Gastroesophageal sphincter (tissue), 4 donors: ENCODE measurements around the gene TRAPPC2L. TPM values are rescaled to one million over a fixed set of nuclear protein-coding genes. Genes with fewer than 3 reads are reported as not detected.

Experiments used
- ATAC-seq: fragments of 150-250 bp; one replicate; pipeline ENCODE4 v1.9.1; 2016; ENCODE audit warnings: mild to moderate bottlenecking, moderate library complexity
- H3K27ac ChIP-seq, 4 donors: fragments of 200-600 bp; sonication (generic) in 3 of 4; 1 replicate in 3 of 4; 2 replicates in 1 of 4; pipeline ENCODE4 v1.5.1; 2016 to 2019
- H3K27me3 ChIP-seq: fragments of 200-600 bp; sonication (generic); one replicate; pipeline ENCODE4 v1.5.1; 2019
- H3K36me3 ChIP-seq, 2 donors: fragments of 200-600 bp; sonication (generic); one replicate each; pipeline ENCODE4 v1.5.1; 2019; ENCODE audit warnings: control low read depth in 1 of 2
- H3K4me1 ChIP-seq, 3 donors: fragments of 200-600 bp; sonication (generic); 1 replicate in 2 of 3; 2 replicates in 1 of 3; pipeline ENCODE4 v1.5.1; 2016 to 2019; ENCODE audit warnings: control low read depth in 2 of 3
- H3K4me3 ChIP-seq, 2 donors: fragments of 200-600 bp; sonication (generic); one replicate each; pipeline ENCODE4 v1.5.1; 2019; ENCODE audit warnings: mild to moderate bottlenecking in 1 of 2, moderate library complexity in 1 of 2
- H3K9me3 ChIP-seq, 3 donors: fragments of 200-600 bp; sonication (generic); one replicate each; pipeline ENCODE4 v1.5.1; 2017 to 2019; ENCODE audit warnings: control low read depth in 2 of 3
- CTCF ChIP-seq, 4 experiments: fragments of 200-600 bp in 2 of 4; fragments of 450-650 bp in 2 of 4; sonication (generic) in 1 of 4; IDR thresholded peaks; one replicate each; pipeline ENCODE4 v1.5.1; 2017 to 2019; ENCODE audit warnings: antibody characterized with exemption in 4 of 4, mild to moderate bottlenecking in 2 of 4, moderate library complexity in 2 of 4
- EP300 ChIP-seq: sonication (generic); formaldehyde crosslinking; IDR thresholded peaks from one replicate; pipeline ENCODE4 v1.6.1; 2017; ENCODE audit warnings: antibody characterized with exemption, mild to moderate bottlenecking
- POLR2A ChIP-seq, 2 donors: fragments of 450-650 bp; IDR thresholded peaks; one replicate each; pipeline ENCODE4 v1.6.1; 2017; ENCODE audit warnings: antibody characterized with exemption in 2 of 2, mild to moderate bottlenecking in 2 of 2, moderate library complexity in 1 of 2
- POLR2AphosphoS5 ChIP-seq: sonication (generic); formaldehyde crosslinking; IDR thresholded peaks from one replicate; pipeline ENCODE4 v1.6.1; 2017; ENCODE audit warnings: antibody characterized with exemption
- WGBS, 2 donors: methylation state at CpG; one replicate each; pipeline ENCODE4 v1.1.5; 2018; ENCODE audit warnings: low coverage in 1 of 2; 5-methylcytosine and 5-hydroxymethylcytosine counted together
- total RNA-seq, 4 donors: library from RNA; depleted of rRNA; stranded (reverse); fragments of >200 nt; gene quantifications; one replicate each; pipeline ENCODE4 v1.1.0, GENCODE V29; 2016

The TRAPPC2L gene
- total RNA-seq, 4 donors from 2014 or later = 18.7 to 40.0 (median 21.5) TPM

- Histone ChIP-seq H3K27ac (no peak overlapping the region), H3K9me3 (no peaks in the 10 kb centered on the region), H3K4me1 (peaks cover 0 to 3% (median 0%) of the 10 kb centered on the region in 3 donors), H3K36me3 (peaks cover 0 to 54% of the 10 kb centered on the region in 2 donors), H3K4me3 (no peak overlapping the region), H3K27me3 (no peaks in the 10 kb centered on the region)
- 73% methylated on average over 5 of the region's 21 CpGs; no CpG with 5 or more reads in 1 of the 2 donors for WGBS, 2 donors
- TF ChIP-seq CTCF (IDR thresholded peaks at IDR 0.05) (no peak), POLR2AphosphoS5 (no peak), EP300 (no peak), POLR2A (IDR thresholded peaks at IDR 0.05) (no peak)
- no peak for ATAC-seq
These were observed 8.4 kb upstream of the TRAPPC2L start for GRCh38 chr16:88848557-88848956.

- ATAC-seq = no peak
- H3K27me3 ChIP-seq = no peaks in the 10 kb centered on the region
- peaks cover 0 to 56% of the 10 kb centered on the region in 2 donors for H3K36me3 ChIP-seq
- no peak overlapping the region for H3K4me3 ChIP-seq
- no peaks in the 10 kb centered on the region for H3K9me3 ChIP-seq
- peaks cover 0 to 24% (median 4%) of the 10 kb centered on the region in 3 donors for H3K4me1 ChIP-seq
- no peak overlapping the region for H3K27ac ChIP-seq
- TF ChIP-seq CTCF (IDR thresholded peaks at IDR 0.05) (no peak), POLR2A (IDR thresholded peaks at IDR 0.05) (no peak), POLR2AphosphoS5 (no peak), EP300 (no peak)
- WGBS, 2 donors = 83 to 94% methylated on average over 9 to 13 of the region's 33 CpGs
These were observed 6.3 kb upstream of the TRAPPC2L start for GRCh38 chr16:88850531-88851199.

GRCh38 chr16:88851616-88852015 lies 5.3 kb upstream of the TRAPPC2L start:
- ATAC-seq = no peak
- no peak for TF ChIP-seq CTCF (IDR thresholded peaks at IDR 0.05)
- no peak for TF ChIP-seq EP300
- no peak for TF ChIP-seq POLR2AphosphoS5
- TF ChIP-seq POLR2A (IDR thresholded peaks at IDR 0.05) = no peak
- 98% methylated on average over 9 of the region's 19 CpGs; no CpG with 5 or more reads in 1 of the 2 donors for WGBS, 2 donors
- Histone ChIP-seq H3K36me3 (peaks cover 0 to 56% of the 10 kb centered on the region in 2 donors), H3K4me3 (no peak overlapping the region), H3K4me1 (peaks cover 0 to 33% (median 11%) of the 10 kb centered on the region in 3 donors), H3K9me3 (no peaks in the 10 kb centered on the region), H3K27me3 (no peaks in the 10 kb centered on the region), H3K27ac (no peak overlapping the region)

GRCh38 chr16:88853325-88853941 lies 3.5 kb upstream of the TRAPPC2L start:
- WGBS, 2 donors = 62 to 80% methylated on average over 1 to 6 of the region's 17 CpGs
- TF ChIP-seq CTCF (IDR thresholded peaks at IDR 0.05) (no peak), EP300 (no peak), POLR2A (IDR thresholded peaks at IDR 0.05) (no peak), POLR2AphosphoS5 (no peak)
- Histone ChIP-seq H3K36me3 (peaks cover 0 to 42% of the 10 kb centered on the region in 2 donors), H3K4me3 (no peak overlapping the region), H3K4me1 (peaks cover 0 to 44% (median 19%) of the 10 kb centered on the region in 3 donors), H3K27ac (no peak overlapping the region), H3K27me3 (no peaks in the 10 kb centered on the region), H3K9me3 (no peaks in the 10 kb centered on the region)
- no peak for ATAC-seq
